Activated CD8-positive, alpha-beta memory T cell treated with anti-CD3 and anti-CD28 coated beads, Interleukin-2, amount 50 U/mL, for 24 hours (primary cell): ENCODE results near the gene IL27RA.

ENCODE experiments used
- DNase-seq: peaks from one replicate; pipeline ENCODE4 v3.0.0-alpha.2; 2020; ENCODE audit errors: extremely low read depth

The IL27RA gene

GRCh38 chr19:14031719-14032480 lies at the start of gene IL27RA:
IL27RA (plus strand) TSS chr19:14031762; CDS start chr19:14031873, 111 bp downstream.
- DNase-seq: peak; percentile 47

- no peak for DNase-seq
Measured at GRCh38 chr19:13981988-13982501, 49.5 kb upstream of the IL27RA start.

- DNase-seq: no peak
Measured at GRCh38 chr19:13982773-13983172, 48.8 kb upstream of the IL27RA start.

GRCh38 chr19:13983213-13983889 lies 48.2 kb upstream of the IL27RA start:
- DNase-seq: no peak

GRCh38 chr19:13984186-13984585 lies 47.4 kb upstream of the IL27RA start:
- no peak for DNase-seq

GRCh38 chr19:13984875-13985741 lies 46.5 kb upstream of the IL27RA start:
- no peak for DNase-seq

GRCh38 chr19:13985771-13986347 lies 45.7 kb upstream of the IL27RA start:
- DNase-seq: no peak

- DNase-seq: peak; percentile 99
Measured at GRCh38 chr19:13986348-13986904, 45.1 kb upstream of the IL27RA start.

GRCh38 chr19:13987101-13987890 lies 44.3 kb upstream of the IL27RA start:
- DNase-seq: no peak

GRCh38 chr19:13989487-13989886 lies 42.1 kb upstream of the IL27RA start:
- DNase-seq: no peak

GRCh38 chr19:13990085-13990484 lies 41.5 kb upstream of the IL27RA start:
- no peak for DNase-seq

- DNase-seq: no peak
Measured at GRCh38 chr19:13992025-13992424, 39.5 kb upstream of the IL27RA start.

GRCh38 chr19:13993590-13994300 lies 37.8 kb upstream of the IL27RA start:
- no peak for DNase-seq

- no peak for DNase-seq
Measured at GRCh38 chr19:13995017-13995728, 36.4 kb upstream of the IL27RA start.

- no peak for DNase-seq
Measured at GRCh38 chr19:13995878-13996765, 35.4 kb upstream of the IL27RA start.

- no peak for DNase-seq
Measured at GRCh38 chr19:13996928-13997630, 34.5 kb upstream of the IL27RA start.

- DNase-seq: no peak
Measured at GRCh38 chr19:13997631-13997962, 34.0 kb upstream of the IL27RA start.

GRCh38 chr19:13998426-13998825 lies 33.1 kb upstream of the IL27RA start:
- DNase-seq: no peak
